GM19099 (cell line): ENCODE results near the gene TECTB.

Experiments
- POLR2A ChIP-seq: IDR thresholded peaks from 3 replicates; pipeline ENCODE4 v1.6.1; 2011; ENCODE audit warnings: low read depth; ENCODE audit not compliant: insufficient read length; ENCODE audit errors: extremely low read depth

The TECTB gene

GRCh38 chr10:112283100-112283499 lies at the start of gene TECTB:
Gene TECTB (plus strand): TSS chr10:112283400. CDS start chr10:112283735, 335 bp downstream.
- TF ChIP-seq POLR2A: no peak

GRCh38 chr10:112235141-112235540 lies 48.1 kb upstream of the TECTB start:
- TF ChIP-seq POLR2A: no peak

- no peak for TF ChIP-seq POLR2A
Observed at GRCh38 chr10:112235920-112236319, 47.3 kb upstream of the TECTB start.

GRCh38 chr10:112236486-112236885 lies 46.7 kb upstream of the TECTB start:
- no peak for TF ChIP-seq POLR2A

DNA sequence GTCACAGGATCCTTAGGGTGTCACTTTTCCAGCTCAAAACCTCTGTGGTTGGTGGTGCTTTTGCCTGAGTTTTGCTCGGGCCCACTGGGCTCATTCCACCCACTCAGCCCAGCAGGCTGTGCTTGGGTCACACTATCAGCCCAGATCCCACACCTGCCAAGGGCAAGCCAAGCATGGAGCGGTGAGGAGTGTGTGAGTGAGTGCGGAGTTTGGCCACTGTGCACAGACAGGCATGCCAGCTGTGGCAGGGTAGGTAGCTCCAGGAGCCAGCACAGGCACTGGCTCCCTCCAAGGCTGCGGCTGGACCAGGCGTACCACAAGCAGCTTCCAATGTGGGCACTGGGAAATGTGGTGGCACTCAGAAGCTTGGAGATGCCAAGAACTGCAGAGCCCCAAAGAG lies 43.9 kb upstream of the TECTB start:
- no peak for TF ChIP-seq POLR2A

GRCh38 chr10:112240441-112240840 lies 42.8 kb upstream of the TECTB start:
- no peak for TF ChIP-seq POLR2A

DNA sequence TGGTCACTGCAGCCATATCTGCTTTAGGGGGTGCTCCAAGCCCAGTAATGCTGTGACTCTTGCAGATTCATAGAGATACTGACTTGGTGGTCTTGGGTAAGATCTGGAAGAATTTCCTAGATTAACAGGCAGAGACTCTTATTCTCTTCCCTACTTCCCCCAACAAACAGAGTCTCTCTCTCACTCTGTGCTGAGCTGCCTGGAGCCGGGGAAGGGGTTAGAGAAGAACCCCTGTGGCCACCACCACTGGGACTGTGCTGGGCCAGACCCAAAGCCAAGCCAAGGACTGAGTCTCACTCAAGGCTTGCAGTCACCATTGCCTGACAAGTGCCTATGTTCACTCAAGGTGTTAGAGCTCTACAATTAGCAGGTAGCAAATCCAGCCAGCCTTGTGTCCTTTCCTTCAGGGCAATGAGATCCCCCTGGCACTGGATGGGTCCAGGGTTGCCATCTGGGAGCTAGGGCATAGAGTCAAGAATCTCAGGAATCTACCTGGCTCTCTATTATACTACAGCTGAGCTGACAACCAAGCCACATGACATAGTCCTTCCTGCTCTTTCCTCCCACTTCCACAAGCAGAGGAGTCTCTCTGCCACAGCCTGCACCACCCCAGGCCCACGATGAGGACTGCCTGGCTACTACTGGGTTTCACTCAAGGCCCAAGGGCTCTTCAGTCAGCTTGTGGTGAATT lies 41.4 kb upstream of the TECTB start:
- TF ChIP-seq POLR2A: no peak

DNA sequence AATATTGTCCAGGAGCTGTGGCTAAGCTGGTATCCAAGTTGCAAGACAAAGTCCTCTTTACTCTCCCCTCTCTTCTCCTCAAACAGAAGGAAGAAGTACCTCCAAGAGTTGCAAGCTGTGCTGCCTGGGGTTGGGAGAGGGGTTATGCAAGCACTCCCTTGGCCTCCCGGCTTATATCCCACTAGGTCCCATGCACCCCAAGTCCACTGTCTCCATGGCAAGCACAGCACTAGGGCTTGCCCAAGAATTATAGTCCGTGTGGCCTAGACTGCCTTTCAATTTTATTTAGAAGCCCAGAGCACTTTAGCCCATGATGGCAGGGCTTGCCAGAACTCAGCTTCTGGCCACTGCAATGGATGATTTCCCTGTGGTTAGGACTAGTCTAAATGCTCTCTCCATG lies 40.4 kb upstream of the TECTB start:
- TF ChIP-seq POLR2A: no peak

DNA sequence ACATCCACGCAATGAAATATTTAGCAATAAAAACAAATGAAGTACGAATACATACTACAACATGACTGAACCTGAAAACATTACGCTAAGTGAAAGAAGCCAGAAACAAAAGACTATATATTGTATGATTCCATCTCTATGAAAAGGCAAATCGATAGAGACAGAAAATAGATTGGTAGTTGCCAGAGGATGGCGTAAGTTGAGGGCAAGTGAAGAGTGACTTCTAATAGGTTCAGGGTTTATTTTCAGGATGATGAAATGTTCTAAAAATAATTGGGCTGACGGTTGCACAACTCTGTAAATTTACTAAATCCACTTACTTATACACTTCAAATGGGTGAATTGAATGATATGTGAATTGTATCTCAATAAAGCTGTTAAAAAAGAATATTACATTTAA lies 39.5 kb upstream of the TECTB start:
- no peak for TF ChIP-seq POLR2A

- no peak for TF ChIP-seq POLR2A
Observed at GRCh38 chr10:112244197-112244596, 39.0 kb upstream of the TECTB start.

DNA sequence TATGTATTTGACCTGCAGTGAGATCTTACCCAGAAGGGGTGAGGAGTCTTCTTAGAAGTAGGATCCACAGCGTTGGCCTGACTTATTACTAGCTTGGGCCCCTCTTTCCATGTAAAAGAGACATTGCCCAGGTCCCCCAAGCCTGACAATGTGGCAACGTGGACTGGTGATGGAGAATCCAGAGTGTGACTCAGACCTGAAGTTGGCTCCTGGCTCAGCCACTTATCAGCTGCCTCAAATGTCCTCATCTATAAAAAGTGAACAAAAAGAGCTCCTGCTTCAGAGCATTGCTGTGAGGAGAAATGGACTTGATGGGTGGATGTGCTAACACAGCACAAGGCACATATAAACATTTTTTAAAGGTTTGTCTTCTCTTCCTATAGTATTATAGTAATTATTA lies 35.4 kb upstream of the TECTB start:
- TF ChIP-seq POLR2A: no peak

DNA sequence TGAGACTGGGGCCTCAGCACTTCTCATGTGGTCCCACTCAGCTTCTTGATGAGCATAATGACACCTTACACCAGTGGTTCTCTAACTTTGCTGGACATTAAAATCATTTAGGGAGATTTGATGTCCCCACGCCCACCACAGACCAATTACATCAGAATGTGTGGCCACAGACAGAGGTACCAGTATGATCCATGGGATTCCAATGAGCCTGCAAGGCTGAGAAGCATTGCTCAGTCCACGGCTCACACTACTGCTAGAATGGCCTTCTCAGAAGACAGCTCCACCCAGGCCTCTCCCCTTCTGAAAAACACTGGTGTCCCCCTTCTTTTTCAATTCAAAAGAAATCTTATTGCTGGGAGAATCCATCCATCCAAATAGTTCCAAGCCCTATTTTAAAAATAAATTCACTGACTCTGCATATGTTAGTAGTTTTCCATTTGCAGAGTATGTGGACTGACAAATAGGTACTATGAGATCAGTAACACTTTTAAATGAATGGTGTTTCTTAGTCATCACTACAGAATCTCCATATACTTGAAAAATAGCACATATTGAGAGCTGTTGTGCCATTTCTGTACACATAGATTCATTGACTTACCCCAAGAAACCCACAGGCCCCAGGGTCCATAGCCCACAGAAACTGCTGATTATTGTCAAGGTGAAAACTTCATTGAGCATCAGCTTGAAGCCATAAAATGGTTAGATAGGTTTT lies 34.5 kb upstream of the TECTB start:
- TF ChIP-seq POLR2A: no peak

DNA sequence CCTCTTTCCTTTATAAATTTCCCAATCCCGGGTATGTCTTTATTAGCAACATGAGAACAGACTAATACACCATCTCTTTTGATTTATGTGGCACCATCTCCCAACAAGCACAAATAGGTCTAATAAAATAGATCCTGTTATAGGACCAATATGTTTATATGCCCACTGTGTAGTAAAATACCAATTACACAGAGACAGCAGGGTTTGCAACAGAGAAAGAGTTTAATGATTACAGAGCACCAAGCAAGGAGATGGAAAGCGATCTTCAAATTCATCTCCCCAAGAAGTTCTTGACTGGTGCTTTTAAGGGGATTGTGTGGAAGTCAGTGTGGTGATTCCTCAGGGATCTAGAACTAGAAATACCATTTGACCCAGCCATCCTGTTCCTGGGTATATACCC lies 33.5 kb upstream of the TECTB start:
- TF ChIP-seq POLR2A: no peak

DNA sequence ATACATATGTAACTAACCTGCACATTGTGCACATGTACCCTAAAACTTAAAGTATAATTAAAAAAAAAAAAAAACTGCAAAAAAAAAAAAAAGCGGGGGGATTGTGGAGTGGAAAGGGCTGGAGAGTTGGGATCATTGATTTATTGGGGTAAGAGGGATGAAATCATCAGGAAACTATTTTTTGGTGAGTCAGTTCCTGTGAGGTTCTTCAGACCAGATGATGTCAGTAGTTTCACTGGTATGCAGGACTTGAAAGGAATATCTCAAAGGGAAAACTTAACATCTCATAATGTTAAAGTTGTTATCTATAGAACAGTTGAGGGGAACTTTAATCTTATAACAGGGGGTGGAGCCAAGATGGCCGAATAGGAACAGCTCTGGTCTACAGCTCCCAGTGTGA lies 32.6 kb upstream of the TECTB start:
- TF ChIP-seq POLR2A: no peak

DNA sequence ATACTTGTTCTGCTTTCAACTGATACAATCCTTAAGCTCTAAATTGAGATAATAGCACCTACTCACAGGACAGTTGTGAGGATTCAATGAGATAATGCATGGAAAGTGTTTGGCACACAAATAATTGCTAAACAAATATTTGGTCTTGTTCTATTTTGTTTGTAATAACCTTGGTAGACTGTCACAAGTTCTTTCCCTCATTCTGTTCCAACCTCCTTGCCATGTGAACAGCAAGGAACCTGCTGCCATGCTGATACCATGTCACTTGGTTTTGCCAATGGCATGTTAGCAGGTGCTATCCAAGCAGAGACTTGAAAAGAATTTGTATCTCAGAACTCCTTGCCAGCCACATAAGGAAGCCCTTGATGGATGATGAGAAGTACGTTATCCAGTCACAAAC lies 24.8 kb upstream of the TECTB start:
- no peak for TF ChIP-seq POLR2A

DNA sequence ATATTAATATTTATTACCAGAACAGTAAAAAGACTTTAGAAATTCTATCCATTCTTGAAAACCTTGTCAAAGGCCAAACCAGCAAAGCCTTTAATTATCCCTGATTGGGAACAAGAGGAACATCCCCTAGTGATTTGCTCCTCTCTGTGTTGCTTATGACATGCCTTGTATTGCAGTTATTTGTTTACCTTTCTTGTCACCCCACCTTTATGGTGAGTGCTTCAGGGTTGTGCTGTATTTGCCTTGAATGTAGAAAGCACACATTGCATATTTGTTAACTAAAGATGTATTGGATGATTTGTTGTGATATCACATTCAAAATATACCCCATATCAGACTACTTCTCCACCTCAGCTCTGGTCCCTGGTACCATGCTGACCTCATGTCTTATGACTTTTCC lies 23.5 kb upstream of the TECTB start:
- no peak for TF ChIP-seq POLR2A
